GM13977 (cell line): ENCODE results near the gene CYCS.
"Not testable (repeated sequence)": the region's sequence is repeated elsewhere in the genome, so short reads cannot be mapped to it uniquely, and the experiment has no call there.

Experiments used
- DNase-seq: peaks from one replicate; pipeline ENCODE4 v3.0.0; 2012; ENCODE audit warnings: low spot score
- in situ Hi-C: fragments of 300-500 bp; cut with MboI; formaldehyde crosslinking; loops from one replicate; pipeline ENCODE4 v1.12.0; 2022; ENCODE audit warnings: low sequenced_read_pairs, low pct_unique_long_range_greater_than_20kb, mixed read lengths, inconsistent platforms; ENCODE audit not compliant: unreplicated experiment
- TF ChIP-seq, protein P1 (sequence below): IDR thresholded peaks from 2 replicates; pipeline ENCODE4 v1.5.1; 2012; ENCODE audit warnings: mild to moderate bottlenecking, control low read depth; ENCODE audit not compliant: insufficient read depth; ENCODE audit errors: extremely low read depth, missing control alignments

Gene CYCS

DNA sequence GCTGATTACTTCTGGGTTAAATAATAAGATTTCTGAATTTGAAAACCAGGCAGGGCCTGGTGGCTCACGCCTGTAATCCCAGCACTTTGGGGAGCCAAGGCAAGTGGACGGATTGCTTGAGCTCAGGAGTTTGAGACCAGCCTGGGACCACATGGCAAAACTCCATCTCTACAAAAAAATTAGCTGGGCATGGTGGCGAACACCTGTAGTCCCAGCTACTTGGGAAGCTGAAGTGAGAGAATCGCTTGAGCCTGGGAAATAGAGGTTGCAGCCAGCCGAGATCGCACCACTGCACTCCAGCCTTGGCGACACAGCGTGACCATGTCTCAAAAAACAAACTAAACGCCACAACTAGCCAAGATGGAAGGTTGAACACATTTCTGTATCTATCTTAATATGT is 3.5 kb downstream of the CYCS start:
- in situ Hi-C loops: no loop called here
- TF ChIP-seq, protein P1, sequence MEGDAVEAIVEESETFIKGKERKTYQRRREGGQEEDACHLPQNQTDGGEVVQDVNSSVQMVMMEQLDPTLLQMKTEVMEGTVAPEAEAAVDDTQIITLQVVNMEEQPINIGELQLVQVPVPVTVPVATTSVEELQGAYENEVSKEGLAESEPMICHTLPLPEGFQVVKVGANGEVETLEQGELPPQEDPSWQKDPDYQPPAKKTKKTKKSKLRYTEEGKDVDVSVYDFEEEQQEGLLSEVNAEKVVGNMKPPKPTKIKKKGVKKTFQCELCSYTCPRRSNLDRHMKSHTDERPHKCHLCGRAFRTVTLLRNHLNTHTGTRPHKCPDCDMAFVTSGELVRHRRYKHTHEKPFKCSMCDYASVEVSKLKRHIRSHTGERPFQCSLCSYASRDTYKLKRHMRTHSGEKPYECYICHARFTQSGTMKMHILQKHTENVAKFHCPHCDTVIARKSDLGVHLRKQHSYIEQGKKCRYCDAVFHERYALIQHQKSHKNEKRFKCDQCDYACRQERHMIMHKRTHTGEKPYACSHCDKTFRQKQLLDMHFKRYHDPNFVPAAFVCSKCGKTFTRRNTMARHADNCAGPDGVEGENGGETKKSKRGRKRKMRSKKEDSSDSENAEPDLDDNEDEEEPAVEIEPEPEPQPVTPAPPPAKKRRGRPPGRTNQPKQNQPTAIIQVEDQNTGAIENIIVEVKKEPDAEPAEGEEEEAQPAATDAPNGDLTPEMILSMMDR: no peak
- DNase-seq: no peak

DNA sequence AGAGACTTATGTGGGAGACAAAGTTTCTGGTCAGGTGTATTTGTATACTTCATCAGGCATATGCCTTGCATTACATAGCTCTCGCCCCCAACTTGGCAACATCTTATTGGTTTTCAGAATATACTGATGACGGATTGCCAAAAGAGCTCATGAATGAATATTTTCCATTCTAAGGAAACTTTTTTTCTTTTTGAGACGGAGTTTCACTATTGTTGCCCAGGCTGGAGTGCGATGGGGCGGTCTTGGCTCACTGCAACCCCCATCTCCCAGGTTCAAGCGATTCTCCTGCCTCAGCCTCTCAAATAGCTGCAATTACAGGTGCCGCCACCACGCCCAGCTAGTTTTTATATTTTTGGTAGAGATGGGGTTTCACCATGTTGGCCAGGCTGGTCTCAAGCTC is 6.0 kb downstream of the CYCS start:
- no peak for DNase-seq
- TF ChIP-seq, protein P1: no peak
- in situ Hi-C loops: no loop called here

DNA sequence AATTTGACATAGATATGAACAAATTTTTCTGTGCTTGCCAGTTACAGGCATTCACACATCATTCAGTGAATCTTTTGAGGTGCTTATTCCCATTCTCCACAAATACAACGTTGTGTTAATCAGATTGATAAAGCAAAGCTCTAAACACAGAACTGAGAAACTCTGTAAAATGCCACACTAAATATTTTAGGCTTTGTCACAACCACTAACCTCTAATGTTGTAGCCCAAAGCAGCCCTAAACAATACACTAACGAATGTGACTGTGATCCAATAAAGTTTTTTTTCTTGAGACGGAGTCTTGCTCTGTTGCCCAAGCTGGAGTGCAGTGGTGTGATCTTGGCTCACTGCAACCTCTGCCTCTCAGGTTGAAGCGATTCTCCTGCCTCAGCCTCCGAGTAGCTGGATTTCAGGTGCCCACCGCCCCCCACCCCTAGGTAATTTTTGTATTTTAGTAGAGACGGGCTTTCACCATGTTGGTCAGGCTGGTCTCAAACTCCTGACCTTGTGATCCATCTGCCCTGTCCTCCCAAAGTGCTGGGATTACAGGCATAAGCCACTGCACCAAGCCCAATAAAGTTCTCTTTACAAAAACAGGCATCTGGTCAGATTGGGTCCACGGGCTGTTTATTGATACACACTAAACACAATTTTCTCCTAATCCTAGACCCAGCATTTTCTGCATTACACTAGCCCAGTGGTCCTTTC is 6.9 kb downstream of the CYCS start:
- in situ Hi-C loops: no loop called here
- TF ChIP-seq, protein P1: no peak
- no peak for DNase-seq

DNA sequence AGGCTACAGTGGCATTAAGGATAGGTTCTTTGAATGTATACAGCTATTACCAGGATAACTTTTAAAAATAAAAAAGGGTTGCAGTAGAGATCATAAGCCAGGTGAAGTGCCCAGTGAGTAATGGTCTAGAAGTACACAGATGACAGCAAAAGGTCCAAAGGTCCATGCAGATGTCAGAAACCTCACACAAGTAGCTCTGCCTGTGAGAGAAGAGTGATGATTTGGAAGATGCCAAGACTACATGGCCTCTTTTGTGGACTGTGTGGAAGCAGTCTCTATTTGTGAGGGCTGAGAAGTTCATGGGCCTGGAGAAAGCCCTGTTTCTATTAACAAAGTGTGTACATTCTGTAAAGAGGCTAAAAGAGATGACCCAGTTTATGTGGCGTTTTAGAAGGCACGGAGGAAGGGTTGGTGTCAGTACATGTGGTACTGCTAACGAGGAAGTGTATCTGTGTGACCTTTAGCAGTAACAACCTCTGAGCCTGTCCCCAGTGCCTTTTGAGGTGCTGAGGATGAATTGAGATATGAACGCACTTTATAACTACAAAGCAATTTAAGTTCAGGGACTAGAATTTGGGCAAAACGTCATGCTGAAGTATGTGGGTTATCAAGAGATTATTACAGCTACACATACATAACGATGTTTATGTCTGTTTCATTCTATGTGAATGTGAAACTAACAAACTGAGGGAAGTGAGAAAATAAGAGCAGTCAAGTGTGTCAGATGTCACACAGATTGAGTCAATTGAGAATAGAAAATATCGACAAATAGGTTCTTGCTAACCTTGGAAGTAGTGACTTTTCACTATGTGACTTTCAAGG is 7.6 kb downstream of the CYCS start:
- in situ Hi-C loops: no loop called here
- DNase-seq: peak; percentile 74
- TF ChIP-seq, protein P1: no peak

DNA sequence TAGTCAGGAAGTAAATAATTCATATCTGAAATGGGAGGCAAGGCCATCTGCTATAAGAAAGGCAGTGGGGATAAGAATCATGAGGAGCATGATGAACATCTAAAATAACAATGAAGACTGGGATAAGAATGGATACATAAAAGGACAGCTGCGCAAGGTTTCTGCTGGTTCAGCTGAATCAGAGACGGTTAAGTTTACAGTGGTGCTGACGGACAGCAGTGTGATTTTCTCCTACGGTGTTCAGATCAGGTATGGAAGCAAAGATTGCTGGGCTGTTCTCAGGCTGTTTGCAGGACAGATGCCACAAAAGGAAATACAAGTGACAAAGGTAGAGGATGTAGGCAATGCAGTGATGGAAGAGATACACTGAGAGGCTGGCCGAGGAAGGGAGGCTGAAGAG is 8.4 kb downstream of the CYCS start:
- TF ChIP-seq, protein P1: no peak
- DNase-seq: no peak
- in situ Hi-C loops: no loop called here

DNA sequence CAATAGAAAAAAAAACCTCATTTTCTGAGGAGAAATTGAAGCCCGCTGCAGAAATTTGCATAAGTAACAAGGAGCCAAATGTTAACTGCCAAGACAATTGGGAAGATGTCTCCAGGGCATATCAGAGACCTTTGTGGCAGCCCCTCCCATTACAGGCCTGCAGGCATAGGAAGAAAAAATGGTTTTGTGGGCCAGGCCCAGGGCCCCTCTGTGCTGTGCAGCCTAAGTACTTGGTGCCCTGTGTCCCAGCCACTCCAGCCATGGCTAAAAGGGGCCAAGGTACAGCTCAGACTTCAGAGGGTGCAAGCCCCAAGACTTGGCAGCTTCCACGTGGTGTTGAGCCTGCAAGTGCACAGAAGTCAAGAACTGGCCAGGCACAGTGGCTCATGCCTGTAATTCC is 14.5 kb downstream of the CYCS start:
- in situ Hi-C loops, DNase-seq: not testable (repeated sequence)

DNA sequence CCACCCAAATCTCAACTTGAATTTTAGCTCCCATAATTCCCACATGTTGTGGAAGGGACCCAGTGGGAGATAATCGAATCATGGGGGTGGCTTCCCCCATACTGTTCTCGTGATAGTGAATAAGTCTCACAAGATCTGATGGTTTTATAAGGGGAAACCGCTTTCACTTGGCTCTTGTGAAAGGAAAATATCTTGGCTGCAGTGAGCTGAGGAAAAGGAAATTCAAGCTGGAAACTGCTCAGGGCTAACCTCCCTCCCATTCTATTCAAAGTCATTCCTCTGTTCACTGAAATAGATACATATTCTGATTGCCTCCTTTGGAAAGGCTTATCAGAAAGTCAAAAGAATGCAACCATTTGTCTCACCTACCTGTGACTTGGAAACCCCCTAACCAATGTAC is 15.8 kb downstream of the CYCS start:
- DNase-seq: no peak
- TF ChIP-seq, protein P1: no peak
- in situ Hi-C loops: no loop called here
